Measurements from ENCODE around the gene EXD1.
A peak's percentile ranks its signal among the peaks of the same experiment; 100 is the strongest.

Gene EXD1

GRCh38 chr15:41215708-41216107 lies 14.8 kb downstream of the EXD1 start:
- H4K8ac ChIP-seq (ENCODE audit: low read depth, low read length), result no peak overlapping the region
- H3K18ac ChIP-seq (ENCODE audit: low read length), result no peak overlapping the region
- no peak overlapping the region for H2BK12ac ChIP-seq (ENCODE audit: low read length)
- no peak overlapping the region for H4K91ac ChIP-seq (ENCODE audit: low read depth, low read length, poor library complexity)
- peaks cover 0 to 5% (median 2%) of the 10 kb centered on the region in 3 experiments for H3K27me3 ChIP-seq (ENCODE audit: control insufficient read depth in 3 of 3, insufficient read depth in 3 of 3, low read depth in 1 of 3, low read length in 3 of 3)
- no peak overlapping the region for H2BK120ac ChIP-seq (ENCODE audit: low read depth, low read length)
- no peak overlapping the region for H3K27ac ChIP-seq (replicated peaks; ENCODE audit: low read length)
- no peak overlapping the region for H2BK5ac ChIP-seq (ENCODE audit: low read length)
- H2AK5ac ChIP-seq (ENCODE audit: low read depth, low read length), result no peak overlapping the region
- no peak overlapping the region for H3K14ac ChIP-seq (ENCODE audit: low read length)
- no peak overlapping the region for H3K9ac ChIP-seq (ENCODE audit: low read depth, low read length, poor library complexity)
- H2AFZ ChIP-seq (ENCODE audit: low read length), result no peak overlapping the region
- WGBS, 2 donors (ENCODE audit: extremely low coverage in 2 of 2, insufficient read length in 2 of 2, insufficient replicate concordance in 1 of 2), result 100% methylated on average over 1 of the region's 2 CpGs; no CpG with 5 or more reads in 1 of the 2 donors
- no peak overlapping the region for H2BK15ac ChIP-seq (ENCODE audit: low read length)
- no peak overlapping the region for H3K4ac ChIP-seq (ENCODE audit: low read length)
- no peak overlapping the region for H3K4me3 ChIP-seq (ENCODE audit: low read length in 2 of 2)
- H3K79me1 ChIP-seq (ENCODE audit: low read depth, low read length), result no peaks in the 10 kb centered on the region
- DNase-seq (ENCODE audit: low spot score), result no peak
- no peaks in the 10 kb centered on the region for H3K36me3 ChIP-seq (replicated peaks in 1 of 2; ENCODE audit: control insufficient read depth in 2 of 2, insufficient read depth in 2 of 2, low read length in 2 of 2)
- peaks cover 0 to 1% of the 10 kb centered on the region in 2 donors for H3K9me3 ChIP-seq (replicated peaks in 1 of 2; ENCODE audit: control insufficient read depth in 2 of 2, insufficient read depth in 1 of 2, low read depth in 1 of 2, low read length in 2 of 2)
- H3K4me2 ChIP-seq (ENCODE audit: insufficient read depth, low read length, poor library complexity, severe bottlenecking), result no peak overlapping the region
- H3K23ac ChIP-seq (ENCODE audit: low read depth, low read length, poor library complexity), result no peak overlapping the region
- no peaks in the 10 kb centered on the region for H3K4me1 ChIP-seq (ENCODE audit: control insufficient read depth in 2 of 2, insufficient read depth in 1 of 2, low read depth in 1 of 2, low read length in 2 of 2)

DNA sequence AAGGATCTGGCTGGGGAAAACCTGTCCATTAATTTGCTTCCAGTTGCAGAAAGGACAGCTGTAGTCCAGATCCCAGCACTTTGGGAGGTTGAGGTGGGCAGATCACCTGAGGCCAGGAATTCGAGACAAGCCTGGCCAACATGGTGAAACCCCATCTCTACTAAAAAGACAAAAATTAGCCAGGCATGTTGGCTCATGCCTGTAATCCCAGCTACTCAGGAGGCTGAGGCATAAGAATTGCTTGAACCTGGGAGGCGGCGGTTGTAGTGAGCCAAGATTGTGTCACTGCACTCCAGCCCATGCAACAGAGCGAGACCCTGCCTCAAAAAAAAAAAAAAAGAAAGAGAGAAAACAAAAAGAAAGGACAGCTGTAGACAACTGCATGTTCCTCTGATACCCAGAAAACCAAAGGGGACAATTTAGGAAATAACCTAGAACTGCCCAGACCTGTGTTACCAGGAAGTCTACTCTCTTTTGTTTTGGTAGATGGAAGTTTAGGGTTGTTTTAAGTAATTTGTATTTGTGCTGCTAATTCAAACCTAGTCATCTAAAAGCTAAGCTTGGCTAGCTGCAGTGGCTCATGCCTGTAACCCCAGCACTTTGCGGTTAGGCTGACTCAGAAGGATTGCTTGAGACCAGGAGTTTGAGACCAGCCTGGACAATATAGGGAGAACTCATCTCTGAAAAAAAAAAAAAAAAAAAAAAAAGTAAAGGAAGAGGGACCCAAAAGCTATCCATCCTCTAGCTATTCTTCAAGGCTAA lies 22.7 kb downstream of the EXD1 start:
- H2BK120ac ChIP-seq (ENCODE audit: low read depth, low read length), result no peak overlapping the region
- no peaks in the 10 kb centered on the region for H3K79me1 ChIP-seq (ENCODE audit: low read depth, low read length)
- H3K4me3 ChIP-seq (ENCODE audit: low read length in 2 of 2), result no peak overlapping the region
- peaks cover 0 to 2% (median 0%) of the 10 kb centered on the region in 3 experiments for H3K27me3 ChIP-seq (ENCODE audit: control insufficient read depth in 3 of 3, insufficient read depth in 3 of 3, low read depth in 1 of 3, low read length in 3 of 3)
- no peak overlapping the region for H4K91ac ChIP-seq (ENCODE audit: low read depth, low read length, poor library complexity)
- no peak for DNase-seq (ENCODE audit: low spot score)
- H3K23ac ChIP-seq (ENCODE audit: low read depth, low read length, poor library complexity), result no peak overlapping the region
- H2AFZ ChIP-seq (ENCODE audit: low read length), result peak overlapping the region; percentile 10
- H3K9ac ChIP-seq (ENCODE audit: low read depth, low read length, poor library complexity), result no peak overlapping the region
- no peak overlapping the region for H3K27ac ChIP-seq (replicated peaks; ENCODE audit: low read length)
- no peak overlapping the region for H3K14ac ChIP-seq (ENCODE audit: low read length)
- H3K4ac ChIP-seq (ENCODE audit: low read length), result no peak overlapping the region
- H2BK12ac ChIP-seq (ENCODE audit: low read length), result no peak overlapping the region
- no peaks in the 10 kb centered on the region for H3K4me1 ChIP-seq (ENCODE audit: control insufficient read depth in 2 of 2, insufficient read depth in 1 of 2, low read depth in 1 of 2, low read length in 2 of 2)
- no peaks in the 10 kb centered on the region for H3K9me3 ChIP-seq (replicated peaks in 1 of 2; ENCODE audit: control insufficient read depth in 2 of 2, insufficient read depth in 1 of 2, low read depth in 1 of 2, low read length in 2 of 2)
- H3K18ac ChIP-seq (ENCODE audit: low read length), result no peak overlapping the region
- H3K36me3 ChIP-seq (replicated peaks in 1 of 2; ENCODE audit: control insufficient read depth in 2 of 2, insufficient read depth in 2 of 2, low read length in 2 of 2), result no peaks in the 10 kb centered on the region
- no peak overlapping the region for H2AK5ac ChIP-seq (ENCODE audit: low read depth, low read length)
- no peak overlapping the region for H4K8ac ChIP-seq (ENCODE audit: low read depth, low read length)
- no peak overlapping the region for H3K4me2 ChIP-seq (ENCODE audit: insufficient read depth, low read length, poor library complexity, severe bottlenecking)
- WGBS, 2 donors (ENCODE audit: extremely low coverage in 2 of 2, insufficient read length in 2 of 2, insufficient replicate concordance in 1 of 2), result no CpG with 5 or more reads among the region's 5 CpGs
- H2BK15ac ChIP-seq (ENCODE audit: low read length), result no peak overlapping the region
- no peak overlapping the region for H2BK5ac ChIP-seq (ENCODE audit: low read length)

GRCh38 chr15:41205315-41205714 lies 25.2 kb downstream of the EXD1 start:
- Histone ChIP-seq H2BK15ac (ENCODE audit: low read length) (no peak overlapping the region), H2AFZ (ENCODE audit: low read length) (no peak overlapping the region), H3K9ac (ENCODE audit: low read depth, low read length, poor library complexity) (no peak overlapping the region), H3K79me1 (ENCODE audit: low read depth, low read length) (no peaks in the 10 kb centered on the region), H4K91ac (ENCODE audit: low read depth, low read length, poor library complexity) (no peak overlapping the region), H3K4me2 (ENCODE audit: insufficient read depth, low read length, poor library complexity, severe bottlenecking) (no peak overlapping the region), H3K23ac (ENCODE audit: low read depth, low read length, poor library complexity) (no peak overlapping the region), H3K14ac (ENCODE audit: low read length) (no peak overlapping the region), H2BK12ac (ENCODE audit: low read length) (no peak overlapping the region), H2BK120ac (ENCODE audit: low read depth, low read length) (no peak overlapping the region), H2BK5ac (ENCODE audit: low read length) (no peak overlapping the region), H2AK5ac (ENCODE audit: low read depth, low read length) (no peak overlapping the region), H4K8ac (ENCODE audit: low read depth, low read length) (no peak overlapping the region), H3K27me3 (ENCODE audit: control insufficient read depth in 3 of 3, insufficient read depth in 3 of 3, low read depth in 1 of 3, low read length in 3 of 3) (no peaks in the 10 kb centered on the region), H3K4me1 (ENCODE audit: control insufficient read depth in 2 of 2, insufficient read depth in 1 of 2, low read depth in 1 of 2, low read length in 2 of 2) (no peaks in the 10 kb centered on the region), H3K4me3 (ENCODE audit: low read length in 2 of 2) (no peak overlapping the region), H3K36me3 (replicated peaks in 1 of 2; ENCODE audit: control insufficient read depth in 2 of 2, insufficient read depth in 2 of 2, low read length in 2 of 2) (no peaks in the 10 kb centered on the region), H3K18ac (ENCODE audit: low read length) (no peak overlapping the region), H3K4ac (ENCODE audit: low read length) (no peak overlapping the region), H3K9me3 (replicated peaks in 1 of 2; ENCODE audit: control insufficient read depth in 2 of 2, insufficient read depth in 1 of 2, low read depth in 1 of 2, low read length in 2 of 2) (no peaks in the 10 kb centered on the region), H3K27ac (replicated peaks; ENCODE audit: low read length) (no peak overlapping the region)
- no CpG with 5 or more reads among the region's 3 CpGs for WGBS, 2 donors (ENCODE audit: extremely low coverage in 2 of 2, insufficient read length in 2 of 2, insufficient replicate concordance in 1 of 2)
- no peak for DNase-seq (ENCODE audit: low spot score)

DNA sequence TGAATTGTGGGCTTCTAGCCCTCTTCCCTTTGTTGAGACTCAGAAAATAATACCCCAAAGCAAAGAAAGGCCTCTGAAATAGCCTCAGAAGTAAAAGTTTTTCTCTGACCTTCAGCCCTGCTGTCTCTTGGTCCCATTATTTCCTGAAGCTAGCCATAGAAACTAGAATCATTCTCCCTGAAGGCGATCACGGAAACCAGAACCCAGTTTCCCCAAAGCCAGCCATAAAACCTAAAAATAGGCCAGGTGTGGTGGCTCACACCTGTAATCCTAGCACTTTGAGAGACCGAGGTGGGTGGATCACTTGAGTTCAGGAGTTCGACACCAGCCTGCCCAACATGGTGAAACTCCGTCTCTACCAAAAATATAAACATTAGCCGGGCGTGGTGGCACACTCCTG lies 27.2 kb downstream of the EXD1 start:
- Histone ChIP-seq H4K8ac (ENCODE audit: low read depth, low read length) (no peak overlapping the region), H2AK5ac (ENCODE audit: low read depth, low read length) (no peak overlapping the region), H3K4ac (ENCODE audit: low read length) (no peak overlapping the region), H3K23ac (ENCODE audit: low read depth, low read length, poor library complexity) (no peak overlapping the region), H3K27me3 (ENCODE audit: control insufficient read depth in 3 of 3, insufficient read depth in 3 of 3, low read depth in 1 of 3, low read length in 3 of 3) (no peaks in the 10 kb centered on the region), H3K18ac (ENCODE audit: low read length) (no peak overlapping the region), H3K9ac (ENCODE audit: low read depth, low read length, poor library complexity) (no peak overlapping the region), H3K4me3 (ENCODE audit: low read length in 2 of 2) (no peak overlapping the region), H3K9me3 (replicated peaks in 1 of 2; ENCODE audit: control insufficient read depth in 2 of 2, insufficient read depth in 1 of 2, low read depth in 1 of 2, low read length in 2 of 2) (no peaks in the 10 kb centered on the region), H3K4me2 (ENCODE audit: insufficient read depth, low read length, poor library complexity, severe bottlenecking) (no peak overlapping the region), H3K4me1 (ENCODE audit: control insufficient read depth in 2 of 2, insufficient read depth in 1 of 2, low read depth in 1 of 2, low read length in 2 of 2) (no peaks in the 10 kb centered on the region), H3K79me1 (ENCODE audit: low read depth, low read length) (no peaks in the 10 kb centered on the region), H2BK5ac (ENCODE audit: low read length) (no peak overlapping the region), H3K27ac (replicated peaks; ENCODE audit: low read length) (no peak overlapping the region), H3K36me3 (replicated peaks in 1 of 2; ENCODE audit: control insufficient read depth in 2 of 2, insufficient read depth in 2 of 2, low read length in 2 of 2) (no peaks in the 10 kb centered on the region), H4K91ac (ENCODE audit: low read depth, low read length, poor library complexity) (no peak overlapping the region), H2BK120ac (ENCODE audit: low read depth, low read length) (no peak overlapping the region), H2BK15ac (ENCODE audit: low read length) (no peak overlapping the region), H3K14ac (ENCODE audit: low read length) (no peak overlapping the region), H2BK12ac (ENCODE audit: low read length) (no peak overlapping the region), H2AFZ (ENCODE audit: low read length) (no peak overlapping the region)
- no peak for DNase-seq (ENCODE audit: low spot score)
- WGBS, 2 donors (ENCODE audit: extremely low coverage in 2 of 2, insufficient read length in 2 of 2, insufficient replicate concordance in 1 of 2), result no CpG with 5 or more reads among the region's 7 CpGs

Measured in neuronal stem cell (in vitro differentiated cells).